WERI-Rb-1 (cell line): ENCODE data around the gene CGNL1.
A peak's percentile ranks its signal among the peaks of the same experiment; 100 is the strongest.

Experiments
- DNase-seq: peaks from one replicate; pipeline ENCODE4 v3.0.0-alpha.2; 2020
- H3K27ac ChIP-seq: fragments of 250-450 bp; sonication (Bioruptor Pico); 2 replicates; pipeline ENCODE4 v1.5.1; 2020; ENCODE audit warnings: mild to moderate bottlenecking, moderate library complexity
- H3K27me3 ChIP-seq: fragments of 250-450 bp; sonication (Bioruptor Pico); 2 replicates; pipeline ENCODE4 v1.5.1; 2021; ENCODE audit warnings: mild to moderate bottlenecking, low read depth, moderate library complexity; ENCODE audit not compliant: insufficient read depth, severe bottlenecking
- H3K36me3 ChIP-seq: fragments of 250-450 bp; sonication (Bioruptor Pico); 2 replicates; pipeline ENCODE4 v1.5.1; 2020; ENCODE audit warnings: mild to moderate bottlenecking, moderate library complexity
- H3K4me3 ChIP-seq: 2 replicates; pipeline ENCODE4 v1.5.1; 2011; ENCODE audit warnings: low read depth, mild to moderate bottlenecking, control low read depth, low read length
- H3K9me3 ChIP-seq: fragments of 250-450 bp; sonication (Bioruptor Pico); 2 replicates; pipeline ENCODE4 v1.5.1; 2021; ENCODE audit warnings: mild to moderate bottlenecking, moderate library complexity; ENCODE audit not compliant: severe bottlenecking
- CTCF ChIP-seq: IDR thresholded peaks from 2 replicates; pipeline ENCODE4 v1.5.1; 2011; ENCODE audit warnings: low read depth, mild to moderate bottlenecking, control low read depth, inconsistent platforms, low read length

Gene CGNL1

GRCh38 chr15:57503051-57503702, 126.9 kb downstream of the CGNL1 start:
- no peak overlapping the region for H3K4me3 ChIP-seq
- H3K36me3 ChIP-seq = no peaks in the 10 kb centered on the region
- no peaks in the 10 kb centered on the region for H3K9me3 ChIP-seq
- peak; percentile 17 for DNase-seq
- peak; percentile 62 for TF ChIP-seq CTCF
- H3K27ac ChIP-seq = no peak overlapping the region
- no peaks in the 10 kb centered on the region for H3K27me3 ChIP-seq

- no peaks in the 10 kb centered on the region for H3K9me3 ChIP-seq
- no peak for DNase-seq
- no peak for TF ChIP-seq CTCF
- H3K36me3 ChIP-seq = no peaks in the 10 kb centered on the region
- no peak overlapping the region for H3K4me3 ChIP-seq
- H3K27ac ChIP-seq = no peak overlapping the region
- no peaks in the 10 kb centered on the region for H3K27me3 ChIP-seq
These were observed 127.8 kb downstream of the CGNL1 start for GRCh38 chr15:57503911-57504598.

- no peaks in the 10 kb centered on the region for H3K36me3 ChIP-seq
- H3K4me3 ChIP-seq = no peak overlapping the region
- H3K27me3 ChIP-seq = no peaks in the 10 kb centered on the region
- no peak overlapping the region for H3K27ac ChIP-seq
- H3K9me3 ChIP-seq = no peaks in the 10 kb centered on the region
- TF ChIP-seq CTCF = no peak
- no peak for DNase-seq
These were observed 128.3 kb downstream of the CGNL1 start for GRCh38 chr15:57504599-57504940.

GRCh38 chr15:57505056-57505715, 128.9 kb downstream of the CGNL1 start:
- H3K36me3 ChIP-seq = no peaks in the 10 kb centered on the region
- H3K27ac ChIP-seq = no peak overlapping the region
- no peak for DNase-seq
- no peaks in the 10 kb centered on the region for H3K9me3 ChIP-seq
- TF ChIP-seq CTCF = no peak
- H3K27me3 ChIP-seq = no peaks in the 10 kb centered on the region
- H3K4me3 ChIP-seq = no peak overlapping the region

- peak overlapping the region; percentile 36; the same call in 1 of the 2 replicates for H3K27ac ChIP-seq
- DNase-seq = no peak
- no peak for TF ChIP-seq CTCF
These were observed 129.7 kb downstream of the CGNL1 start for GRCh38 chr15:57505949-57506391.

More at GRCh38 chr15:57505949-57506391, 129.7 kb downstream of the CGNL1 start:
- no peaks in the 10 kb centered on the region for H3K9me3 ChIP-seq
- no peaks in the 10 kb centered on the region for H3K27me3 ChIP-seq
- H3K36me3 ChIP-seq = no peaks in the 10 kb centered on the region
- H3K4me3 ChIP-seq = no peak overlapping the region
